NCI-H446 treated with DMSO at 0.1 percent for 48 hours (cell line): Measurements from ENCODE around the gene ACO1.
A peak's percentile ranks its signal among the peaks of the same experiment; 100 is the strongest.

Source experiments
- DNase-seq: peaks from one replicate; lab custom pipeline; 2025; lab: John Stamatoyannopoulos, UW

ACO1 gene

DNA sequence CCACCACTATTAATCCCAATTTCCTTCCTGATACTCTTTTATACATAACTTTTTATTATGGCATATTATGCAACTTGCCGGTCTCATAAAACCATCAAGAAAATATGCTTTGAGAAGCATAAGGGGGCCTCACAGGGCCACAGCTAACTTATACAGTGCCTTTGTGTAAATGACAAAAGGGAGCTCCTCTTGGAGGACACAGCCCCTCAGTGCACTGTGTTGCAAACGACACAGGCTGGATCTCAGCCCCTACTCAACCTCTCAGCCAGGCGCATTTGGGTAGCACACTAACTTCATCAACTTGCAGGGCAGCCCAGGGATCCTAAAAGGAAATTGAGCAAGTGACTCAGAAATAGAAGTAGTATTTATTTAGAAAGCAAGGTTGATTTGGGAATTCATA, 106.2 kb downstream of the ACO1 start:
- no peak for DNase-seq

GRCh38 chr9:32497921-32498320, 113.5 kb downstream of the ACO1 start:
- no peak for DNase-seq

DNA sequence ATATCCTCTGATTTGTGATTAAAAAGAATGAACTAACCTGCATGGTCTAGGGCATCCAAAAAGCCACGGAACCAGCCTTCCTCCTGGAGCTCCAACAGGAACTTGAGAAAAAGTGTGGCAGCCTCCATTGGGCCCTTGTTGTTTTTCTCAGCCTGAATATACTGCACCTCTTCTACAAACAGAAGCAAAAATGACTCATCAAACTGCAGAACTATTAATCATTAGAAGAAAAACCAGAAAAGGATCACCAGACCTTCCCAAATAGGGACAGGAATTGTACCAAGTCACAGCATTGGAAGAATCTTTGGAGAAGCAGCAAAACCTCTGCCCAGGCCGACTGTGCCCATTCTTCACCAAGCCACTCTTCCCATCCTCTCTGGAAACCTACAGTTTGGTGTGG, 116.3 kb downstream of the ACO1 start:
- no peak for DNase-seq

GRCh38 chr9:32501868-32502267, 117.4 kb downstream of the ACO1 start:
- no peak for DNase-seq

GRCh38 chr9:32502464-32502863, 118.0 kb downstream of the ACO1 start:
- peak; percentile 9 for DNase-seq

GRCh38 chr9:32503008-32503407, 118.6 kb downstream of the ACO1 start:
- no peak for DNase-seq
